Peyer's patch (tissue), 4 donors: Measurements from ENCODE around the gene ARRB1. TPM values are rescaled to one million over a fixed set of nuclear protein-coding genes. Genes with fewer than 3 reads are reported as not detected.

Experiments used
- DNase-seq, 3 donors: peaks; one replicate each; pipeline ENCODE4 v3.0.0-alpha.2; 2017 to 2019
- H3K27ac ChIP-seq, 4 donors: fragments of 200-600 bp; sonication (generic); one replicate each; pipeline ENCODE4 v1.5.1; 2016 to 2019
- H3K27me3 ChIP-seq, 2 donors: fragments of 200-600 bp; sonication (generic); one replicate each; pipeline ENCODE4 v1.5.1; 2019
- H3K36me3 ChIP-seq, 3 donors: fragments of 200-600 bp; sonication (generic); one replicate each; pipeline ENCODE4 v1.5.1; 2016 to 2019
- H3K4me1 ChIP-seq, 4 donors: fragments of 200-600 bp; sonication (generic); one replicate each; pipeline ENCODE4 v1.5.1; 2016 to 2019
- H3K4me3 ChIP-seq, 4 donors: fragments of 200-600 bp; sonication (generic); 1 replicate in 3 of 4; 2 replicates in 1 of 4; pipeline ENCODE4 v1.5.1; 2016 to 2019; ENCODE audit warnings: mild to moderate bottlenecking in 1 of 4
- H3K9me3 ChIP-seq, 4 donors: fragments of 200-600 bp; sonication (generic); one replicate each; pipeline ENCODE4 v1.5.1; 2016 to 2019; ENCODE audit warnings: mild to moderate bottlenecking in 1 of 4
- POLR2A ChIP-seq, 2 donors: fragments of 450-650 bp; IDR thresholded peaks; one replicate each; pipeline ENCODE4 v1.5.1; 2017; ENCODE audit warnings: antibody characterized with exemption in 2 of 2, mild to moderate bottlenecking in 2 of 2, moderate library complexity in 2 of 2
- total RNA-seq, 4 donors: library from RNA; depleted of rRNA; stranded (reverse); fragments of >200 nt; gene quantifications; one replicate each; pipeline ENCODE4 v1.1.0, GENCODE V29; 2016
- TF ChIP-seq, protein P1 (sequence below), 6 experiments: fragments of 450-650 bp in 4 of 6; fragments of 200-600 bp in 2 of 6; sonication (generic) in 1 of 6; IDR thresholded peaks; one replicate each; pipeline ENCODE4 v1.5.1; 2017 to 2019; ENCODE audit warnings: antibody characterized with exemption in 6 of 6, mild to moderate bottlenecking in 3 of 6, moderate library complexity in 1 of 6

ARRB1 gene
- total RNA-seq, 4 donors from 2014 or later: 45.4 to 136 (median 90.6) TPM

DNA sequence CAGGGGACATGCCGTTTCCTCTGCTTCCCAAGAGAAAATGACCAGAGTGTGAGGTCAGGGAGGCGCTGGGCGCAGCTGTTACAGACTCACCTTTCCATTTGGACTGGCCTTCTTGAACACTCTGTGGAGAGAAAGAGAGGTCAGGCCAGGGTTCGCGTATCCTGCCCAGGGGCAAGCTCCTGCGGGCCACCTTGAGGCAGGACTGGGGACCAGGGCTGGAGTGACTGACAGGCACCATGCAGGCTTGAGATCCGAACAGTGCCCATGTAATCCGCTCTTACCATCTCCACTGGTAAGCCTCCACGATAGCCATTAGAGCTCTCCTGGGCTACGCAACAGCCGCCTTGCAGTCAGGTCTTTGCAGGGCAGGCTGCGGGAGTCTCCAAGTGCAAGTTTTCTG lies 61.5 kb downstream of the ARRB1 start:
- Histone ChIP-seq H3K4me1 (no peaks in the 10 kb centered on the region), H3K27me3 (no peaks in the 10 kb centered on the region), H3K9me3 (no peaks in the 10 kb centered on the region), H3K27ac (no peak overlapping the region), H3K36me3 (peaks cover 0 to 34% (median 0%) of the 10 kb centered on the region in 3 donors), H3K4me3 (no peak overlapping the region)
- no peak for DNase-seq
- TF ChIP-seq, protein P1, sequence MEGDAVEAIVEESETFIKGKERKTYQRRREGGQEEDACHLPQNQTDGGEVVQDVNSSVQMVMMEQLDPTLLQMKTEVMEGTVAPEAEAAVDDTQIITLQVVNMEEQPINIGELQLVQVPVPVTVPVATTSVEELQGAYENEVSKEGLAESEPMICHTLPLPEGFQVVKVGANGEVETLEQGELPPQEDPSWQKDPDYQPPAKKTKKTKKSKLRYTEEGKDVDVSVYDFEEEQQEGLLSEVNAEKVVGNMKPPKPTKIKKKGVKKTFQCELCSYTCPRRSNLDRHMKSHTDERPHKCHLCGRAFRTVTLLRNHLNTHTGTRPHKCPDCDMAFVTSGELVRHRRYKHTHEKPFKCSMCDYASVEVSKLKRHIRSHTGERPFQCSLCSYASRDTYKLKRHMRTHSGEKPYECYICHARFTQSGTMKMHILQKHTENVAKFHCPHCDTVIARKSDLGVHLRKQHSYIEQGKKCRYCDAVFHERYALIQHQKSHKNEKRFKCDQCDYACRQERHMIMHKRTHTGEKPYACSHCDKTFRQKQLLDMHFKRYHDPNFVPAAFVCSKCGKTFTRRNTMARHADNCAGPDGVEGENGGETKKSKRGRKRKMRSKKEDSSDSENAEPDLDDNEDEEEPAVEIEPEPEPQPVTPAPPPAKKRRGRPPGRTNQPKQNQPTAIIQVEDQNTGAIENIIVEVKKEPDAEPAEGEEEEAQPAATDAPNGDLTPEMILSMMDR (IDR thresholded peaks at IDR 0.05): no peak
- no peak for TF ChIP-seq POLR2A (IDR thresholded peaks at IDR 0.05)

DNA sequence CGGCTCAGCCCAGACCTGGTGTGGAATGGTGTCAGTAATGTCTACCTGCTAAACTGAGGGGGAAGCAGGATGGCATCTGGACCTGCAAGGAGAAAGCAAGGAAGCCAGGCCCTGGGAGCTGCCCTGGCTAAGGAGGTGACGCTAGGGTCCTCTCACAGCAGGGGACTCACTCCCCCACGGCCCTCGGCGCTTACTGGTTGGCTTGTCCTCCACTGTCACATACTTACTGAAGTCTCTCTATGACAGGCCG lies 62.0 kb downstream of the ARRB1 start:
- H3K36me3 ChIP-seq: peaks cover 0 to 39% (median 0%) of the 10 kb centered on the region in 3 donors
- H3K27ac ChIP-seq: no peak overlapping the region
- H3K27me3 ChIP-seq: no peaks in the 10 kb centered on the region
- no peaks in the 10 kb centered on the region for H3K9me3 ChIP-seq
- no peaks in the 10 kb centered on the region for H3K4me1 ChIP-seq
- TF ChIP-seq POLR2A (IDR thresholded peaks at IDR 0.05): no peak
- TF ChIP-seq, protein P1 (IDR thresholded peaks at IDR 0.05): no peak
- no peak overlapping the region for H3K4me3 ChIP-seq
- DNase-seq: no peak

DNA sequence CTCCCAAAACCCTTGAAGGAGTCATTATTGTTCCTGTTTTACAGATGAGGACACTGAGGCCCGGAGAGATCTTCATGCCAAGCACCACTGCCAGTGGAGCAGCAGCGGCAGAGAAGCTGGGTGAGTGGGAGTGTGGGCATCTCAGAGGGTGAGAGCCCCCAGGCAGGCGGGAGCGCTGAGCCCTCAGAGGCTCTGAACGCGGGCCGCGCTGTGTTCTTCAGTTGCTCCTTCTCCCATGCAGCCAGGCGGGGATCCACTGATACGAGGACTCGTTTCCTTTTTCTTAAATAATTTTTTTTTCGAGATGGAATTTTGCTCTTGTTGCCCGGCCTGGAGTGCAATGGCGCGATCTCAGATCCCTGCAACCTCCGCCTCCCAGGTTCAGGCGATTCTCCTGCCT lies 63.9 kb downstream of the ARRB1 start:
- DNase-seq: no peak

DNA sequence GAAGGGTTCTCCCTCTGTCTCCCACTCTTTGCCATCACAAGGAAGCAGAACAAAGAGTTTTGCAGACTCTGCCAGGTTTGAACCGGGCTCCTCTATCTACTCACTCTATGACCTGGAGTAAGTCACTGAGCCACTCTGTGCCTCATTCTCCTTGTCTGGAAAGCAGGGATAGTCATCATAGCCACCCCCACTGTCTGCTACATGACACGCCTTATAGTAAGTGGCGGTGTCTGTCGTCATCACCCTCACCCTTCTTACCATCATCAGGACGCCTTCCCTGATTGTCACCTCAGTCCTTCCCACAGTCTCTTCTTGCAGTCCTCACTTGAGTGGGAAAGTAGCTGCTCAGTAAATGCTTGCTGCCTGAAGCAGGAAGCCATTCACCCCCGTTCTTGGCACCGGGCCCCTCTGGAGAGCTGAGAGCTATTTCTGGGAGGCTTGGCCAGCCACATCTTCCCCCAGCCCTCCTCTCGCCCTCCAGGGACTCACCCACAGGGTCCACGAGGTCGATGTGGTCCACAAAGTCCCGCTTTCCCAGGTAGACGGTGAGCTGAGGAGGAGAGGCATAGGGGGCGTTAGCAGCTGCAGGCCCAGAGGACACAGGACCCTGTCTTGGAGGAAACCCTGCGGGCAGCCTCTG lies 64.5 kb downstream of the ARRB1 start:
- DNase-seq: no peak
- Histone ChIP-seq H3K36me3 (peaks cover 0 to 64% (median 0%) of the 10 kb centered on the region in 3 donors), H3K4me3 (no peak overlapping the region), H3K9me3 (no peaks in the 10 kb centered on the region), H3K4me1 (no peaks in the 10 kb centered on the region), H3K27ac (no peak overlapping the region), H3K27me3 (no peaks in the 10 kb centered on the region)
- no peak for TF ChIP-seq POLR2A (IDR thresholded peaks at IDR 0.05)
- TF ChIP-seq, protein P1 (IDR thresholded peaks at IDR 0.05): no peak

More for the DNA sequence above, 63.9 kb downstream of the ARRB1 start:
- Histone ChIP-seq H3K9me3 (no peaks in the 10 kb centered on the region), H3K36me3 (peaks cover 0 to 57% (median 0%) of the 10 kb centered on the region in 3 donors), H3K27ac (no peak overlapping the region), H3K4me3 (no peak overlapping the region), H3K27me3 (no peaks in the 10 kb centered on the region), H3K4me1 (no peaks in the 10 kb centered on the region)
- no peak for TF ChIP-seq POLR2A (IDR thresholded peaks at IDR 0.05)
- TF ChIP-seq, protein P1 (IDR thresholded peaks at IDR 0.05): no peak

DNA sequence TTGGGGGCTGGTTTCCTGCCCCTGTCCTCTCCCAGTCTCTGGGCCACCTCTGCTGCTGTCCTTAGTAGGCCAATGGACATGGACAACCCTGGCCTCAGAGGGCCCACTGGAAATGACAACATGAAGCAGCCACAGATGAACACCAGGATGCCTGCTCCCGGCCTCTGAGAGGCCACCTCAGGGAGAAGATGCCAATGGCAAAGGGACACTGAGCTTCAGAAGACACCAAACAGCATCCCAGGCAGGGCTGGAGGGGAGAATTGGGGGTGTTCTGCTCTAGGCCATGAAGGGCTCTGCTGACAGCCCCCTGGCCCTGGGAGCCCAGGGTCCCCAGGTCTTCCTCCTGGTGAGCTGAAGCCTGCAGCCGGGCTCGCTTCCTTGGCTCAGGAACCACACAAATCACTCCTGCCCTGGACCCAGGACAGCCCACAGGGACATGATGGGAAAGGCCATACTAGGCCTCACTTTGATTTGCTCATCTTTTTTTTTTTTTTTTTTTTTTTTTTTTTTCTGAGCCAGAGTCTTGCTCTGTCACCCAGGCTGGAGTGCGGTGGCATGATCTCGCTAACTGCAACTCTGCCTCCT lies 65.6 kb downstream of the ARRB1 start:
- H3K4me1 ChIP-seq: peaks cover 0 to 6% (median 0%) of the 10 kb centered on the region in 4 donors
- no peaks in the 10 kb centered on the region for H3K9me3 ChIP-seq
- no peak overlapping the region for H3K27ac ChIP-seq
- TF ChIP-seq, protein P1 (IDR thresholded peaks at IDR 0.05): no peak
- no peak for TF ChIP-seq POLR2A (IDR thresholded peaks at IDR 0.05)
- peaks cover 0 to 74% (median 0%) of the 10 kb centered on the region in 3 donors for H3K36me3 ChIP-seq
- no peaks in the 10 kb centered on the region for H3K27me3 ChIP-seq
- no peak overlapping the region for H3K4me3 ChIP-seq
- DNase-seq: no peak
